Transverse colon (tissue), 4 donors: ENCODE data around the gene ZFP37. TPM values are rescaled to one million over a fixed set of nuclear protein-coding genes. Genes with fewer than 3 reads are reported as not detected.
A peak's percentile ranks its signal among the peaks of the same experiment; 100 is the strongest.
"Not testable (repeated sequence)": the region's sequence is repeated elsewhere in the genome, so short reads cannot be mapped to it uniquely, and the experiment has no call there.

Experiments
- DNase-seq: peaks from one replicate; pipeline ENCODE4 v3.0.0-alpha.2; 2019
- H3K27ac ChIP-seq, 4 donors: fragments of 200-600 bp; sonication (generic); 2 replicates each; pipeline ENCODE4 v1.5.1; 2016 to 2018; ENCODE audit warnings: inconsistent platforms in 4 of 4
- H3K27me3 ChIP-seq: fragments of 200-600 bp; sonication (generic); 2 replicates; pipeline ENCODE4 v1.5.1; 2017; ENCODE audit warnings: inconsistent platforms
- H3K36me3 ChIP-seq, 4 donors: fragments of 200-600 bp; sonication (generic); 2 replicates each; pipeline ENCODE4 v1.5.1; 2017 to 2019; ENCODE audit warnings: inconsistent platforms in 4 of 4
- H3K4me1 ChIP-seq, 4 donors: fragments of 200-600 bp; sonication (generic); 2 replicates each; pipeline ENCODE4 v1.5.1; 2017 to 2020; ENCODE audit warnings: inconsistent platforms in 4 of 4
- H3K4me3 ChIP-seq, 4 donors: fragments of 200-600 bp; sonication (generic); 1 replicate in 1 of 4; 2 replicates in 3 of 4; pipeline versions ENCODE4 v1.5.1 to v1.6.1; 2017 to 2019; ENCODE audit warnings: inconsistent platforms in 4 of 4
- H3K9me3 ChIP-seq, 2 donors: fragments of 200-600 bp; sonication (generic); 2 replicates each; pipeline ENCODE4 v1.5.1; 2017 to 2019; ENCODE audit warnings: inconsistent platforms in 2 of 2
- CTCF ChIP-seq, 5 experiments: fragments of 200-600 bp in 3 of 5; fragments of 450-650 bp in 2 of 5; sonication (generic) in 3 of 5; IDR thresholded peaks; 1 replicate in 2 of 5; 2 replicates in 3 of 5; pipeline ENCODE4 v1.5.1; 2016 to 2017; ENCODE audit warnings: antibody characterized with exemption in 5 of 5, inconsistent platforms in 3 of 5, mild to moderate bottlenecking in 2 of 5, moderate library complexity in 1 of 5
- EP300 ChIP-seq: sonication (generic); formaldehyde crosslinking; IDR thresholded peaks from one replicate; pipeline ENCODE4 v1.6.1; 2017; ENCODE audit warnings: antibody characterized with exemption, low read depth
- POLR2A ChIP-seq: fragments of 450-650 bp; IDR thresholded peaks from one replicate; pipeline ENCODE4 v1.6.1; 2016; ENCODE audit warnings: antibody characterized with exemption, mild to moderate bottlenecking, moderate library complexity
- POLR2AphosphoS5 ChIP-seq, 3 donors: sonication (generic); formaldehyde crosslinking; IDR thresholded peaks; one replicate each; pipeline ENCODE4 v1.6.1; 2016; ENCODE audit warnings: antibody characterized with exemption in 3 of 3
- WGBS, 2 donors: methylation state at CpG; one replicate each; pipeline ENCODE4 v1.1.5; 2018; ENCODE audit warnings: low coverage in 1 of 2; 5-methylcytosine and 5-hydroxymethylcytosine counted together
- in situ Hi-C, 4 donors: fragments of 200-750 bp; cut with MboI; loops; one replicate each; pipeline versions ENCODE4 v1.15.0 to v1.15.1; 2017; ENCODE audit warnings: low sequenced_read_pairs in 3 of 4, low pct_ligation_motif_present in 1 of 4, low pct_unique_long_range_greater_than_20kb in 1 of 4
- intact Hi-C: fragments of 100-400 bp; cut with DNase I; formaldehyde crosslinking; loops from one replicate; pipeline ENCODE4 v1.15.1; 2023; ENCODE audit warnings: low total_unique reads
- total RNA-seq, 4 donors: library from RNA; depleted of rRNA; stranded (reverse); fragments of >200 nt; gene quantifications; one replicate each; pipeline ENCODE4 v1.1.0, GENCODE V29; 2016

Gene ZFP37
- total RNA-seq: 1 to 10 TPM in 1 of 4 donors, under 1 TPM in 2, not detected in 1; 0.68 to 1.7 (median 0.80) TPM

- Histone ChIP-seq H3K4me1 (peaks cover 0 to 5% (median 2%) of the 10 kb centered on the region in 4 donors), H3K27ac (peak within 1 kb of the TSS; percentile 45 to 81 (median 61)), H3K36me3 (no peaks in the 10 kb centered on the region), H3K27me3 (peaks cover 29% of the 10 kb centered on the region), H3K9me3 (peaks cover 31 to 39% of the 10 kb centered on the region in 2 donors), H3K4me3 (peak within 1 kb of the TSS; percentile 47 to 74 (median 62))
- intact Hi-C loops (no loop called here), in situ Hi-C loops (no loop called here)
- peak; percentile 90 for DNase-seq
- 14 to 25% methylated on average over 6 to 61 of the region's 62 CpGs for WGBS, 2 donors
- TF ChIP-seq EP300 (no peak), POLR2A (no peak), CTCF (IDR thresholded peaks at IDR 0.05) (no peak), POLR2AphosphoS5 (IDR thresholded peaks at IDR 0.05) (peak; percentile 34 to 54 (median 54))
Measured at GRCh38 chr9:113056191-113057106, at the start of gene ZFP37. Gene ZFP37, minus strand, starts transcription at chr9:113056724. Its CDS starts 36 bp downstream, at chr9:113056688.

DNA sequence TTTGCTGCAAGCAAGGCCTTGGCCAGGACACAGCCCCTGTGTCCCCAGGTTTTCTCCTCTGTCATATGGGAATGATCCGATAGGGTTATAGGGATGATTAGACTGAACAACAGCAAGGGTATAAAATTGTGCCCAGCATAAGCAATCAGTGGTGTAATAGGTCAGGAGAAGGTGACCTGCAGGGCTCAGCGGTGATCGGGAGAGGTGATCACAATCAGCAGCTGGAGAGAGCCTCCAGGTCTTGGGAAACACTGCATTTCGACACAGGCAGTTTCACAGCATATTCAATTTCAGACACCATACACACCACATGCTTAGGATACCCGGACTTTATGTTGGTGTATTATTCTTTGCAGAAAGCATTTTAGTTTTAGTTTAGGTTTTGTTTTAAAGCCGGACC is 48.8 kb upstream of the ZFP37 start:
- H3K9me3 ChIP-seq, H3K27me3 ChIP-seq, H3K27ac ChIP-seq, intact Hi-C loops, H3K4me1 ChIP-seq, DNase-seq, H3K36me3 ChIP-seq, H3K4me3 ChIP-seq: not testable (repeated sequence)
- no CpG with 5 or more reads among the region's 6 CpGs for WGBS, 2 donors
- in situ Hi-C loops: loop anchor here in 1 of 4 donors (25.0 kb wide), 1 partner anchor 193 kb away; no protein-coding TSS in a partner anchor

DNA sequence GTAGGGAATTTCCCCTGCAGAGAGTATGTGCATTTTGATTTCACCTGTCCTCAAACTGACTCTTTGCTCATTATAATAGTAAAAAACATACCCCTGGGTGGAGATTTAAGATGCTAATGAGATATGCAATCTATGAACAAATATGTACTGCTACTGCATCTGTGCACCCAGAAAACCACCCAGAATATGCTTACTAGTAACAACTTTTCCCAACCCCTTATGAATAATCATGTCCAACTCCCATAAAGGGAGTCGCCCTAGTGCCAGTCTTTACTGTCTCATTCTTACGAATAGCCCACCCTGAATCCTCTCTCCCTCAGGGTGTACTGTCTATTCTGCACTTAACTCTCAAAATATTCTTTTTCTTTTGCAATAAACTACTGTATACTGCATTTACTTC is 39.0 kb upstream of the ZFP37 start:
- 71 to 73% methylated on average over 2 of the region's 2 CpGs for WGBS, 2 donors
- DNase-seq: no peak
- H3K9me3 ChIP-seq: no peaks in the 10 kb centered on the region
- TF ChIP-seq EP300 (no peak), CTCF (IDR thresholded peaks at IDR 0.05) (no peak), POLR2AphosphoS5 (IDR thresholded peaks at IDR 0.05) (no peak), POLR2A (no peak)
- intact Hi-C loops: no loop called here
- H3K27ac ChIP-seq: no peak overlapping the region
- H3K4me1 ChIP-seq: no peaks in the 10 kb centered on the region
- no peaks in the 10 kb centered on the region for H3K36me3 ChIP-seq
- in situ Hi-C loops: no loop called here
- H3K27me3 ChIP-seq: peaks cover 83% of the 10 kb centered on the region
- H3K4me3 ChIP-seq: no peak overlapping the region

DNA sequence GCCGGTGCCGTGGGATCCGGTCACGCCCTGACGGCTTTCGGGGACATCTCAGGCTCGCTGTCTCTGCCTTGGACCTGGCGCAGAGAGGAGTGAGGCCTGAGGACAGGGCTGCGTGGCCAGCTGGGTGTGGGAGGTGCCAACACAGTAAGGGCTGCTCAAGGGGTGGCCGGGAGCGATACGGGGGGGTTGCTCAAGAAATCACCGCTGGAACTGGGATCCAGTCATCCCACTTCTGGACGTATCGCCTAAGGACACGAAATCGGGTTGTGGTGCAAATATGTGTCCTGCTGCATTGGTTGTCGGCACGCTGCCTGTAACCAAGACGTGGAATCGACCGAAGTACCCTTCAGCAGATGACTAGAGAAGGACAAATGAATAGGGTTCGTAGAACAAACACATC is 33.4 kb upstream of the ZFP37 start:
- H3K4me3 ChIP-seq, H3K36me3 ChIP-seq, DNase-seq, intact Hi-C loops, H3K9me3 ChIP-seq, H3K4me1 ChIP-seq, in situ Hi-C loops, H3K27ac ChIP-seq: not testable (repeated sequence)
- peaks cover 59% of the 10 kb centered on the region for H3K27me3 ChIP-seq
- 71 to 77% methylated on average over 14 to 21 of the region's 23 CpGs for whole genome bisulfite sequencing, 2 donors

DNA sequence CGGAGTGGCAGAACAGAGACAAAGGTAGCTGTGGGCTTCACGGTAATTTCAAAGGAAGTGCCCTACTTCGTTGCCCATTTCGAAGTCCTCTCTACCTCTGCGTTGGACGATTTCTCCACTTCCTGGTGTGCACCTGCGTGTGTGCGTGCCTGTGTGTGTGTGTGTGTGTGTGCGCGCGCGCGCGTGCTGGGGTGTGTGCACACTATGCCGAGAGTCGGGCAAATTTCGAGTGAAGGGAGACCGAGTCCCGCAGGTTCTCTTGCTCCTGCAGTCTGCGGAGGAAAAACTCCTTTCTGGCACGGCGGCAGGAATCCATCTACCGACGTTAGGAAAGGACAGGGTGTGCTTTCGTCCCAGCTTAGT is 32.6 kb upstream of the ZFP37 start:
- in situ Hi-C loops, H3K4me3 ChIP-seq, H3K4me1 ChIP-seq, H3K36me3 ChIP-seq, intact Hi-C loops, H3K27ac ChIP-seq, DNase-seq, H3K9me3 ChIP-seq: not testable (repeated sequence)
- peaks cover 51% of the 10 kb centered on the region for H3K27me3 ChIP-seq
- no CpG with 5 or more reads among the region's 25 CpGs for WGBS, 2 donors

DNA sequence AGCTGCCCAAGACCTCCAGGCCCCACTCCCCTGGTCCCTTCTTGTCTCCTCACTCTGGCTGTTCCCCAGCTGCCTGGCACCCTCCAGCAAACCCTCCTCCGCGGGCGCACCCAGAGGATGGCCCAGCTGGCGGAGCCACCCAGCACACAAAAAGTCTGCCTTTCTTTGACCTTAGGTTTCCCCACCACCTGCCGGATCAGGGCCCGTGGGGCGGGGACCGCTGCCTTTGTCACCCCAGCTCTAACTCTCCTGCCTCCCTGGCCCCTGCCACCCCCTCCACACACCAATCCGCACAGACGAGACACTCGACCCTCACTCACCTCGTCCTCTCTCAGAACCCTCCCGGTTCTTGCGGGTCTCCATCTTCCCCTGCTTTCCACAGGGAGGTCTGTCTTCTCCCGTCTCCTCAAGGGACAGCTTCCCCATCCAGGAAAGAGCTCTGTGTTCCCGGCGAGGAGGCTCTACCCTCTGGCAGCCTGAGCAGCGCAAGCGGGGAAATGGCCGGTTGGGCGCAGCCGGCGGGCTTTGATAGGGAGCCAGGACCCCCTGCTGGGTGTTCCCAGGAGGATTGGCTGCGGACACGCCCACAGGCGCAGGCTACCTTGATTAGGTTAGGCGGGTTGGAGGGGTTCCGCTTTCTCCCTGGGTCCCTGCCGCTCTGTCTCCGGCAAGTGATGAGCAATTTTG is 32.1 kb upstream of the ZFP37 start:
- H3K27ac ChIP-seq, DNase-seq, intact Hi-C loops, H3K4me3 ChIP-seq, in situ Hi-C loops, H3K4me1 ChIP-seq, H3K9me3 ChIP-seq, H3K36me3 ChIP-seq: not testable (repeated sequence)
- WGBS, 2 donors: 5% methylated on average over 10 of the region's 30 CpGs; no CpG with 5 or more reads in 1 of the 2 donors
- H3K27me3 ChIP-seq: peaks cover 45% of the 10 kb centered on the region

DNA sequence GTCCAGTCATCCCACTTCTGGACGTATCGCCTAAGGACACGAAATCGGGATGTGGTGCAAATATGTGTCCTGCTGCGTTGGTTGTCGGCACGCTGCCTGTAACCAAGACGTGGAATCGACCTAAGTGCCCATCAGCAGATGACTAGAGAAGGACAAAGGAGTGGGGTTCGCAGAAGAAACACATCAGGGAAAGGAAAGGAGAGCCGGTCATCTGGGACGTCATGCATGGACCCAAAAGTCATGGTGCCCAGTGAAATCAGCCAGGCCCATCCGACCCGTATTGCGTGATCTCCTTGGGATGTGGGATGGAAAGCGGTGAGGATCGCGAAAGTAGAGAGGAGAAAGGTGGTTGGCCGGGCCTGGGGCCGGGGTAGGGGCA is 6.4 kb upstream of the ZFP37 start:
- peak; percentile 20 for DNase-seq
- peaks cover 34% of the 10 kb centered on the region for H3K27me3 ChIP-seq
- H3K4me3 ChIP-seq, H3K27ac ChIP-seq, H3K36me3 ChIP-seq, in situ Hi-C loops, H3K4me1 ChIP-seq, intact Hi-C loops: not testable (repeated sequence)
- peaks cover 7 to 14% of the 10 kb centered on the region in 2 donors for H3K9me3 ChIP-seq
- 74 to 83% methylated on average over 18 to 20 of the region's 20 CpGs for whole genome bisulfite sequencing, 2 donors

- H3K27me3 ChIP-seq: peaks cover 39% of the 10 kb centered on the region
- H3K4me3 ChIP-seq, H3K36me3 ChIP-seq, in situ Hi-C loops, H3K27ac ChIP-seq, H3K4me1 ChIP-seq, intact Hi-C loops: not testable (repeated sequence)
- peaks cover 7 to 14% of the 10 kb centered on the region in 2 donors for H3K9me3 ChIP-seq
- WGBS, 2 donors: 69 to 77% methylated on average over 14 to 16 of the region's 44 CpGs
- DNase-seq: peak; percentile 10
Measured at GRCh38 chr9:113062256-113062931, 5.9 kb upstream of the ZFP37 start.
